GM12878 (cell line): ENCODE results near the gene CHRM2. TPM values are rescaled to one million over a fixed set of nuclear protein-coding genes. Genes with fewer than 3 reads are reported as not detected.

Source experiments
- ATAC-seq: fragments of 200-7000 bp; cut with Tn5 transposase; 3 replicates; pipeline ENCODE4 v1.9.1; 2020; ENCODE audit warnings: mild to moderate bottlenecking, moderate library complexity
- BruUV-seq: library from RNA; stranded (reverse); fragments of 400-500 nt; replicated peaks from 2 replicates; lab custom pipeline; 2021; lab: Mats Ljungman, UMichigan
- CTCF ChIA-PET: fragments of 300-600 bp; sonication (Branson Sonifier 250); formaldehyde crosslinking; extraction: SDS; loops from one replicate; lab custom pipeline; 2021; ENCODE audit warnings: inconsistent platforms; lab: Yijun Ruan, JAX
- POLR2A ChIA-PET: fragments of 350-600 bp; formaldehyde crosslinking; extraction: SDS; loops from one replicate; lab custom pipeline; 2021; ENCODE audit warnings: inconsistent platforms; lab: Charles Lee
- RAD21 ChIA-PET: fragments of 300-600 bp; sonication (Branson Sonifier 250); formaldehyde crosslinking; loops from one replicate; lab custom pipeline; 2023; ENCODE audit warnings: antibody characterized with exemption; ENCODE audit not compliant: unreplicated experiment; lab: Charles Lee
- SMC1A ChIA-PET: fragments of 300-600 bp; sonication (Branson Sonifier 250); formaldehyde crosslinking; loops from one replicate; lab custom pipeline; 2023; ENCODE audit not compliant: unreplicated experiment, uncharacterized antibody; lab: Charles Lee
- DNase-seq: peaks from one replicate; pipeline ENCODE4 v3.0.0-alpha.2; 2011; ENCODE audit warnings: low read depth, low spot score
- FAIRE-seq: peaks from 3 replicates; lab custom pipeline; 2011; peaks lifted over from hg19 to GRCh38; lab: Jason Lieb, UNC
- H2AFZ ChIP-seq: 2 replicates; pipeline ENCODE4 v1.6.0; 2011; ENCODE audit warnings: low read depth, low read length, control low read depth; ENCODE audit not compliant: control insufficient read depth
- H3K27ac ChIP-seq: 2 replicates; pipeline ENCODE4 v1.5.1; 2011; ENCODE audit warnings: control low read depth; ENCODE audit not compliant: control insufficient read depth, insufficient read depth
- H3K27me3 ChIP-seq, 2 experiments: replicated peaks in 1 of 2; 2 replicates each; pipeline versions ENCODE4 v1.6.0 to v1.6.1; 2011; ENCODE audit warnings: low read length in 1 of 2; ENCODE audit not compliant: control insufficient read depth in 2 of 2, insufficient read depth in 2 of 2
- H3K36me3 ChIP-seq, 2 experiments: 2 replicates each; pipeline ENCODE4 v1.5.1; 2011; ENCODE audit warnings: low read length in 1 of 2; ENCODE audit not compliant: control insufficient read depth in 2 of 2, insufficient read depth in 2 of 2
- H3K4me1 ChIP-seq: 2 replicates; pipeline ENCODE4 v1.6.1; 2011; ENCODE audit warnings: mild to moderate bottlenecking, low read length, moderate library complexity, mixed read lengths; ENCODE audit not compliant: control insufficient read depth, insufficient read depth
- H3K4me2 ChIP-seq: 2 replicates; pipeline ENCODE4 v1.6.0; 2011; ENCODE audit warnings: control low read depth; ENCODE audit not compliant: control insufficient read depth, insufficient read depth
- H3K4me3 ChIP-seq: fragments of 200-600 bp; sonication (generic); 2 replicates; pipeline ENCODE4 v1.5.1; 2016
- H3K79me2 ChIP-seq: 2 replicates; pipeline ENCODE4 v1.6.0; 2011; ENCODE audit warnings: low read length; ENCODE audit not compliant: control insufficient read depth, insufficient read depth
- H3K9ac ChIP-seq: 2 replicates; pipeline ENCODE4 v1.8.0; 2011; ENCODE audit warnings: low read length, control low read depth, mixed read lengths; ENCODE audit not compliant: control insufficient read depth, insufficient read depth
- H3K9me3 ChIP-seq: replicated peaks from 3 replicates; pipeline ENCODE4 v1.5.1; 2011; ENCODE audit warnings: mild to moderate bottlenecking, low read length; ENCODE audit not compliant: control insufficient read depth, insufficient read depth
- H4K20me1 ChIP-seq: 2 replicates; pipeline ENCODE4 v1.6.0; 2011; ENCODE audit not compliant: control insufficient read depth, insufficient read depth
- CREM ChIP-seq: IDR thresholded peaks from 2 replicates; pipeline ENCODE4 v1.6.1; 2014; ENCODE audit warnings: antibody characterized with exemption, low read depth
- E4F1 ChIP-seq: fragments of 450-650 bp; IDR thresholded peaks from 2 replicates; pipeline ENCODE4 v1.6.1; 2018; ENCODE audit warnings: borderline replicate concordance, mild to moderate bottlenecking; ENCODE audit not compliant: partially characterized antibody
- FOXK2 ChIP-seq: fragments of 450-650 bp; IDR thresholded peaks from 2 replicates; pipeline ENCODE4 v1.6.1; 2017; ENCODE audit warnings: mild to moderate bottlenecking, moderate library complexity
- HDAC2 ChIP-seq: fragments of 200-600 bp; sonication (generic); IDR thresholded peaks from 2 replicates; pipeline ENCODE4 v1.6.1; 2017
- IRF4 ChIP-seq: IDR thresholded peaks from 2 replicates; pipeline ENCODE4 v1.6.1; 2011; ENCODE audit warnings: low read depth, low read length
- NFYA ChIP-seq: IDR thresholded peaks from 2 replicates; pipeline ENCODE4 v1.6.1; 2011; ENCODE audit warnings: low read depth, mild to moderate bottlenecking, low read length, improper control_type of control experiment, borderline replicate concordance
- NR2F1 ChIP-seq: fragments of 450-650 bp; conservative IDR thresholded peaks from 2 replicates; pipeline ENCODE4 v1.6.1; 2017; ENCODE audit warnings: mild to moderate bottlenecking
- PAX8 ChIP-seq: fragments of 450-650 bp; IDR thresholded peaks from 2 replicates; pipeline ENCODE4 v1.6.1; 2017; ENCODE audit warnings: mild to moderate bottlenecking, moderate library complexity
- SMAD1 ChIP-seq: fragments of 450-650 bp; IDR thresholded peaks from 2 replicates; pipeline ENCODE4 v1.6.1; 2018; ENCODE audit warnings: mild to moderate bottlenecking, low read depth; ENCODE audit not compliant: partially characterized antibody
- SUPT20H ChIP-seq: IDR thresholded peaks from 2 replicates; pipeline ENCODE4 v1.6.1; 2011; ENCODE audit warnings: low read depth, mild to moderate bottlenecking, low read length, moderate library complexity, borderline replicate concordance; ENCODE audit not compliant: control insufficient read depth
- ZNF384 ChIP-seq: IDR thresholded peaks from 2 replicates; pipeline ENCODE4 v1.6.1; 2012; ENCODE audit warnings: low read depth, mild to moderate bottlenecking, low read length, improper control_type of control experiment, borderline replicate concordance
- WGBS: methylation state at CpG from one replicate; pipeline ENCODE4 v1.1.6; 2016; ENCODE audit warnings: low lambda C conversion rate; ENCODE audit not compliant: insufficient replicate concordance, insufficient coverage; ENCODE audit errors: missing lambda C conversion rate; 5-methylcytosine and 5-hydroxymethylcytosine counted together
- in situ Hi-C: fragments of 300-500 bp; cut with MboI; formaldehyde crosslinking; loops from 9 replicates; pipeline ENCODE4 v1.14.3; 2018; ENCODE audit warnings: mixed read lengths
- intact Hi-C: fragments of 100-400 bp; cut with micrococcal nuclease; formaldehyde crosslinking; loops from one replicate; pipeline ENCODE4 v1.14.2; 2022; ENCODE audit not compliant: unreplicated experiment
- polyA plus RNA-seq, 11 experiments: library from polyadenylated mRNA; depleted of rRNA in 4 of 11; unstranded in 6 of 11; stranded (reverse) in 5 of 11; fragments of >200 nt; fragmentation: Nextera tagmentation in 4 of 11; fragmentation: Illumina TruSeq in 1 of 11; extraction: Ambion mirVana in 4 of 11; extraction: Trizol in 1 of 11; gene quantifications; 1 replicate in 1 of 11; 2 replicates in 10 of 11; pipeline versions ENCODE4 v1.2.1 to v1.2.3, GENCODE V29; 2011 to 2016; ENCODE audit warnings: inconsistent platforms in 2 of 11, missing spikeins in 2 of 11, low read depth in 1 of 11
- total RNA-seq, 4 experiments: library from RNA; depleted of rRNA in 3 of 4; stranded (reverse); fragments of >200 nt in 3 of 4; fragmentation: Illumina TruSeq in 1 of 4; extraction: Trizol in 1 of 4; gene quantifications; 2 replicates each; pipeline versions ENCODE4 v1.2.1 to v1.2.3, GENCODE V29; 2013 to 2021
- TF ChIP-seq, protein P1 (sequence below): IDR thresholded peaks from 2 replicates; pipeline ENCODE4 v1.6.1; 2011; ENCODE audit warnings: low read depth, mild to moderate bottlenecking, low read length, moderate library complexity, borderline replicate concordance; ENCODE audit errors: extremely low read depth
- TF ChIP-seq, protein P2 (sequence below): fragments of 450-650 bp; IDR thresholded peaks from 2 replicates; pipeline ENCODE4 v1.6.1; 2017; ENCODE audit warnings: low read depth, mild to moderate bottlenecking, moderate library complexity

The CHRM2 gene
- total and polyA plus RNA-seq, 10 of the 15 experiments (the other 5 are each of a cell fraction or from before 2014, with no cell fraction given): 0.05 TPM; not detected in 9

DNA sequence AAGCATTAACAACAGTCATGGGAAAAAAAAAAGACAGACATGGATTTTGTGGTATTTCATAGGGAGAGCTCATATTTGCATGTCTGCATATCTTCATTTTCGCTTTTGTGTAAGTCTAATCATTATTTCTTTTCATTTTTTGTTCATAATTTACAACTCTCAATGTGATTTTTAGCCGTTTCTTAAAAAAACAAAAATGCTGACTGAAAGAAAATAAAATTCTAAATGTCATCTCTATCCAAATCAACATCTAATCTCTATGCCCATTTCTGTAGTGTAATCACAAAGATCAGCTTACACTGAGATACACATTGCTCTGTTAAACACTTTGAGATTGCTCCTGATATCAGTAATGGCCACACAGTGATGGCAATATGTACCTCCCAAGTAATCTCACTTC, 29.2 kb downstream of the CHRM2 start:
- BruUV-seq: no TSS peak
- POLR2A ChIA-PET: no interaction called here
- Histone ChIP-seq H3K9me3 (no peaks in the 10 kb centered on the region), H3K4me2 (no peak overlapping the region), H3K36me3 (no peaks in the 10 kb centered on the region), H3K27ac (no peak overlapping the region), H3K9ac (no peak overlapping the region), H2AFZ (no peak overlapping the region), H3K79me2 (no peaks in the 10 kb centered on the region), H3K4me1 (no peaks in the 10 kb centered on the region), H3K27me3 (no peaks in the 10 kb centered on the region), H4K20me1 (no peaks in the 10 kb centered on the region), H3K4me3 (no peak overlapping the region)
- CTCF ChIA-PET: interaction anchor here (1.3 kb wide), 1 partner anchor 23 kb away, joined by 4 read pairs; no protein-coding TSS in a partner anchor
- ATAC-seq: no peak
- TF ChIP-seq FOXK2: no peak
- no peak for TF ChIP-seq IRF4
- TF ChIP-seq NFYA: no peak
- TF ChIP-seq, protein P1, sequence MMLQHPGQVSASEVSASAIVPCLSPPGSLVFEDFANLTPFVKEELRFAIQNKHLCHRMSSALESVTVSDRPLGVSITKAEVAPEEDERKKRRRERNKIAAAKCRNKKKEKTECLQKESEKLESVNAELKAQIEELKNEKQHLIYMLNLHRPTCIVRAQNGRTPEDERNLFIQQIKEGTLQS: no peak
- TF ChIP-seq CREM: no peak
- no peak for TF ChIP-seq NR2F1
- WGBS: 2% methylated on average over 2 of the region's 2 CpGs
- FAIRE-seq: no peak
- SMC1A ChIA-PET: interaction anchor here (0.5 kb wide), 1 partner anchor 13 kb away, joined by 3 read pairs; no protein-coding TSS in a partner anchor
- intact Hi-C loops: no loop called here
- in situ Hi-C loops: no loop called here
- DNase-seq: no peak
- RAD21 ChIA-PET: no interaction called here

DNA sequence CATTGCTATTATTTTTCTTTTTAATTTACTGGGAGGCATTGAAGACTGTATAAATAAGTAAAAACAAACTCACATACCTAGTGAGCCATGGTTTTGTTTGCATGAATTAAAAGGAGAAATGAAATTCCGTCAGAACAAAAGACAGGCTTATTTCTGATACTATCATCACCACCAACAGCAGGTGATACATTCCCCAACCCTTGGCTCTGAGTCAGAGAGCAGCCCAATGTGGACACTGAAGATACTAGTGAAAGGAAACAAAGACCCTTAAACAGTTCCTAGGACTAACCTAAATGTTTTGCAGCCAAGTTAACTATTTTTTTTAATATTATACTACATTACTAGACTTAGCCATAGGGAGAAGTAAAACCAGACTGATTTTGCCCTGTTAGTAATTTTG, 31.6 kb downstream of the CHRM2 start:
- SMC1A ChIA-PET: no interaction called here
- no peaks in the 10 kb centered on the region for H3K4me1 ChIP-seq
- H4K20me1 ChIP-seq: no peaks in the 10 kb centered on the region
- 0% methylated on average over 1 of the region's 1 CpG for WGBS
- no peak overlapping the region for H3K4me2 ChIP-seq
- H3K36me3 ChIP-seq: no peaks in the 10 kb centered on the region
- no TSS peak for BruUV-seq
- H3K27ac ChIP-seq: no peak overlapping the region
- no peaks in the 10 kb centered on the region for H3K79me2 ChIP-seq
- DNase-seq (no peak), FAIRE-seq (no peak), ATAC-seq (peak; percentile 75)
- H3K4me3 ChIP-seq: no peak overlapping the region
- H3K9me3 ChIP-seq: no peaks in the 10 kb centered on the region
- H3K9ac ChIP-seq: no peak overlapping the region
- CTCF ChIA-PET: no interaction called here
- POLR2A ChIA-PET: no interaction called here
- H3K27me3 ChIP-seq: no peaks in the 10 kb centered on the region
- intact Hi-C loops (no loop called here), in situ Hi-C loops (no loop called here)
- RAD21 ChIA-PET: no interaction called here
- H2AFZ ChIP-seq: no peak overlapping the region
- no peak for TF ChIP-seq E4F1
- TF ChIP-seq PAX8: no peak
- no peak for TF ChIP-seq HDAC2
- TF ChIP-seq SMAD1: no peak
- TF ChIP-seq ZNF384: no peak
- TF ChIP-seq SUPT20H: no peak
- TF ChIP-seq, protein P2, sequence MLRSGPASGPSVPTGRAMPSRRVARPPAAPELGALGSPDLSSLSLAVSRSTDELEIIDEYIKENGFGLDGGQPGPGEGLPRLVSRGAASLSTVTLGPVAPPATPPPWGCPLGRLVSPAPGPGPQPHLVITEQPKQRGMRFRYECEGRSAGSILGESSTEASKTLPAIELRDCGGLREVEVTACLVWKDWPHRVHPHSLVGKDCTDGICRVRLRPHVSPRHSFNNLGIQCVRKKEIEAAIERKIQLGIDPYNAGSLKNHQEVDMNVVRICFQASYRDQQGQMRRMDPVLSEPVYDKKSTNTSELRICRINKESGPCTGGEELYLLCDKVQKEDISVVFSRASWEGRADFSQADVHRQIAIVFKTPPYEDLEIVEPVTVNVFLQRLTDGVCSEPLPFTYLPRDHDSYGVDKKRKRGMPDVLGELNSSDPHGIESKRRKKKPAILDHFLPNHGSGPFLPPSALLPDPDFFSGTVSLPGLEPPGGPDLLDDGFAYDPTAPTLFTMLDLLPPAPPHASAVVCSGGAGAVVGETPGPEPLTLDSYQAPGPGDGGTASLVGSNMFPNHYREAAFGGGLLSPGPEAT: no peak
